Astrocyte (in vitro differentiated cells and primary cell): Measurements from ENCODE around the gene AMMECR1. TPM values are rescaled to one million over a fixed set of nuclear protein-coding genes. Genes with fewer than 3 reads are reported as not detected.

Experiments
- DNase-seq: peaks from one replicate; pipeline ENCODE4 v3.0.0-alpha.2; 2010; ENCODE audit warnings: low read depth
- FAIRE-seq: peaks from 2 replicates; lab custom pipeline; 2011; peaks lifted over from hg19 to GRCh38; lab: Jason Lieb, UNC
- H2AFZ ChIP-seq: 2 replicates; pipeline ENCODE4 v1.6.0; 2012; ENCODE audit warnings: low read depth, low read length, inconsistent platforms
- H3K27ac ChIP-seq: 2 replicates; pipeline ENCODE4 v1.5.1; 2011; ENCODE audit warnings: low read depth, low read length, inconsistent platforms
- H3K27me3 ChIP-seq: 2 replicates; pipeline ENCODE4 v1.6.0; 2011; ENCODE audit warnings: low read length, inconsistent platforms; ENCODE audit not compliant: insufficient read depth
- H3K36me3 ChIP-seq: 2 replicates; pipeline ENCODE4 v1.5.1; 2011; ENCODE audit warnings: low read length, inconsistent platforms; ENCODE audit not compliant: insufficient read depth
- H3K4me1 ChIP-seq: 2 replicates; pipeline ENCODE4 v1.5.1; 2011; ENCODE audit warnings: low read length, inconsistent platforms; ENCODE audit not compliant: insufficient read depth
- H3K4me2 ChIP-seq: 2 replicates; pipeline ENCODE4 v1.6.0; 2012; ENCODE audit warnings: low read length, inconsistent platforms
- H3K4me3 ChIP-seq: 2 replicates; pipeline ENCODE4 v1.5.1; 2011; ENCODE audit warnings: low read depth, mild to moderate bottlenecking, low read length, inconsistent platforms; ENCODE audit not compliant: insufficient read depth
- H3K79me2 ChIP-seq: 2 replicates; pipeline ENCODE4 v1.6.0; 2012; ENCODE audit warnings: mild to moderate bottlenecking, low read length, inconsistent platforms; ENCODE audit not compliant: insufficient read depth
- H3K9ac ChIP-seq: 2 replicates; pipeline ENCODE4 v1.6.0; 2012; ENCODE audit warnings: mild to moderate bottlenecking, low read length, inconsistent platforms
- H3K9me3 ChIP-seq: 2 replicates; pipeline ENCODE4 v1.5.1; 2012; ENCODE audit warnings: low read depth, mild to moderate bottlenecking, low read length, inconsistent platforms; ENCODE audit not compliant: insufficient read depth
- H4K20me1 ChIP-seq: 2 replicates; pipeline ENCODE4 v1.6.0; 2012; ENCODE audit warnings: low read length, inconsistent platforms; ENCODE audit not compliant: insufficient read depth
- H3K27ac Mint-ChIP-seq: one replicate; pipeline ENCODE4 v1.8.0; 2021; ENCODE audit warnings: mild to moderate bottlenecking, mixed read lengths; ENCODE audit not compliant: unreplicated experiment
- H3K27me3 Mint-ChIP-seq: one replicate; pipeline ENCODE4 v1.8.0; 2021; ENCODE audit warnings: low read depth, mixed read lengths; ENCODE audit not compliant: unreplicated experiment
- H3K36me3 Mint-ChIP-seq: one replicate; pipeline ENCODE4 v1.8.0; 2021; ENCODE audit warnings: low read depth, mixed read lengths; ENCODE audit not compliant: unreplicated experiment
- H3K4me1 Mint-ChIP-seq: one replicate; pipeline ENCODE4 v1.8.0; 2021; ENCODE audit warnings: low read depth, mixed read lengths; ENCODE audit not compliant: unreplicated experiment
- H3K4me3 Mint-ChIP-seq: one replicate; pipeline ENCODE4 v1.8.0; 2021; ENCODE audit warnings: mild to moderate bottlenecking, moderate library complexity, mixed read lengths; ENCODE audit not compliant: unreplicated experiment
- H3K9me3 Mint-ChIP-seq: one replicate; pipeline ENCODE4 v1.8.0; 2021; ENCODE audit warnings: mild to moderate bottlenecking, mixed read lengths; ENCODE audit not compliant: unreplicated experiment
- CTCF ChIP-seq: IDR thresholded peaks from 2 replicates; pipeline ENCODE4 v1.5.1; 2011; ENCODE audit warnings: low read depth, mild to moderate bottlenecking, inconsistent platforms, low read length, moderate library complexity; ENCODE audit not compliant: insufficient read depth
- EZH2 ChIP-seq: IDR thresholded peaks from 2 replicates; pipeline ENCODE4 v1.6.1; 2012; ENCODE audit warnings: mild to moderate bottlenecking, low read length, inconsistent platforms; ENCODE audit not compliant: insufficient read depth
- total RNA-seq: library from RNA; stranded (reverse); gene quantifications from 2 replicates; pipeline ENCODE4 v1.2.1, GENCODE V29; 2021

The AMMECR1 gene
- total RNA-seq, 1 donor from 2014 or later, result 16.0 TPM

- peaks cover 2% of the 10 kb centered on the region for H3K36me3 Mint-ChIP-seq
- Histone ChIP-seq H3K9me3 (no peaks in the 10 kb centered on the region), H3K36me3 (no peaks in the 10 kb centered on the region), H3K27me3 (no peaks in the 10 kb centered on the region), H3K79me2 (no peaks in the 10 kb centered on the region), H2AFZ (no peak overlapping the region), H4K20me1 (no peaks in the 10 kb centered on the region), H3K27ac (no peak overlapping the region), H3K4me1 (peaks cover 20% of the 10 kb centered on the region), H3K4me3 (no peak overlapping the region), H3K9ac (no peak overlapping the region), H3K4me2 (no peak overlapping the region)
- peaks cover 7% of the 10 kb centered on the region for H3K4me1 Mint-ChIP-seq
- H3K4me3 Mint-ChIP-seq, result no peak overlapping the region
- H3K27me3 Mint-ChIP-seq, result no peaks in the 10 kb centered on the region
- TF ChIP-seq CTCF, result no peak
- TF ChIP-seq EZH2, result no peak
- H3K9me3 Mint-ChIP-seq, result no peaks in the 10 kb centered on the region
- DNase-seq (no peak), FAIRE-seq (no peak)
- no peak overlapping the region for H3K27ac Mint-ChIP-seq
Observed at GRCh38 chrX:110175696-110176095, 142.2 kb downstream of the AMMECR1 start.

- no peak for FAIRE-seq
Observed at GRCh38 chrX:110175146-110175545, 142.7 kb downstream of the AMMECR1 start.

More at GRCh38 chrX:110175146-110175545, 142.7 kb downstream of the AMMECR1 start:
- H3K36me3 Mint-ChIP-seq, result peaks cover 2% of the 10 kb centered on the region
- Histone ChIP-seq H3K4me3 (no peak overlapping the region), H2AFZ (no peak overlapping the region), H4K20me1 (no peaks in the 10 kb centered on the region), H3K9me3 (no peaks in the 10 kb centered on the region), H3K27ac (no peak overlapping the region), H3K4me2 (no peak overlapping the region), H3K27me3 (no peaks in the 10 kb centered on the region), H3K9ac (no peak overlapping the region), H3K79me2 (no peaks in the 10 kb centered on the region), H3K36me3 (no peaks in the 10 kb centered on the region), H3K4me1 (peaks cover 15% of the 10 kb centered on the region)
- DNase-seq, result no peak
- peaks cover 4% of the 10 kb centered on the region for H3K4me1 Mint-ChIP-seq
- H3K4me3 Mint-ChIP-seq, result no peak overlapping the region
- H3K27ac Mint-ChIP-seq, result no peak overlapping the region
- no peaks in the 10 kb centered on the region for H3K9me3 Mint-ChIP-seq
- H3K27me3 Mint-ChIP-seq, result no peaks in the 10 kb centered on the region
- no peak for TF ChIP-seq EZH2
- no peak for TF ChIP-seq CTCF
